ENCODE data around the gene WDR72. TPM values are rescaled to one million over a fixed set of nuclear protein-coding genes. Genes with fewer than 3 reads are reported as not detected.

The WDR72 gene
- total and polyA plus RNA-seq, 2 of the 13 experiments (the other 11 are each of a cell fraction or from before 2014, with no cell fraction given), result 0.21 to 0.60 TPM

GRCh38 chr15:53566912-53567311 is 192.6 kb downstream of the WDR72 start:
- CTCF ChIA-PET (ENCODE audit: low intra/inter-chr PET ratio, low total read pairs), result no interaction called here
- intact Hi-C loops (cut with micrococcal nuclease; ENCODE audit: unreplicated experiment), result no loop called here
- H3K27me3 ChIP-seq (ENCODE audit: control insufficient read depth in 1 of 2, insufficient read depth in 2 of 2, low read length in 2 of 2), result no peaks in the 10 kb centered on the region
- H2AFZ ChIP-seq (ENCODE audit: low read length), result no peak overlapping the region
- no peaks in the 10 kb centered on the region for H3K36me3 ChIP-seq (replicated peaks in 1 of 2; ENCODE audit: control insufficient read depth in 1 of 2, insufficient read depth in 2 of 2, low read length in 2 of 2)
- H3K4me3 ChIP-seq (replicated peaks in 1 of 3; ENCODE audit: insufficient read depth in 1 of 3, low read depth in 2 of 3, low read length in 3 of 3), result no peak overlapping the region
- ATAC-seq (no peak), DNase-seq (ENCODE audit: low spot score) (no peak), FAIRE-seq (no peak)
- no peak overlapping the region for H3K9ac ChIP-seq (ENCODE audit: insufficient read depth, low read depth, low read length)
- no peaks in the 10 kb centered on the region for H3K9me3 ChIP-seq (ENCODE audit: low read length)
- in situ Hi-C loops (cut with HindIII; ENCODE audit: extremely low pct_ligation_motif_present, low pct_unique_long_range_greater_than_20kb), result no loop called here
- H3K4me2 ChIP-seq (ENCODE audit: low read depth, low read length), result no peak overlapping the region
- H3K4me1 ChIP-seq (ENCODE audit: insufficient read depth, low read length), result no peaks in the 10 kb centered on the region
- no peak for TF ChIP-seq MTF2 (CRISPR knock-in tag; IDR thresholded peaks at IDR 0.05; ENCODE audit: borderline replicate concordance)
- TF ChIP-seq ATF7-NPFF (CRISPR knock-in tag; IDR thresholded peaks at IDR 0.05; ENCODE audit: low read depth), result no peak
- no peak for TF ChIP-seq ZNF746 (CRISPR knock-in tag; IDR thresholded peaks at IDR 0.05)
- no peak for TF ChIP-seq RXRA (CRISPR knock-in tag; IDR thresholded peaks at IDR 0.05)
- no peak for TF ChIP-seq PRDM10 (CRISPR knock-in tag; IDR thresholded peaks at IDR 0.05; ENCODE audit: low read depth)
- BruUV-seq (replicated peaks), result no TSS peak
- POLR2A ChIA-PET, result no interaction called here
- no peaks in the 10 kb centered on the region for H4K20me1 ChIP-seq (ENCODE audit: insufficient read depth, low read length)
- no peak overlapping the region for H3K27ac ChIP-seq (ENCODE audit: extremely low read length, insufficient read depth, low read length)
- 69% methylated on average over 4 of the region's 4 CpGs for WGBS (ENCODE audit: low lambda C conversion rate)
- no peaks in the 10 kb centered on the region for H3K79me2 ChIP-seq (ENCODE audit: insufficient read depth, low read length)

GRCh38 chr15:53565721-53566120 is 193.7 kb downstream of the WDR72 start:
- Histone ChIP-seq H3K79me2 (ENCODE audit: insufficient read depth, low read length) (no peaks in the 10 kb centered on the region), H3K36me3 (replicated peaks in 1 of 2; ENCODE audit: control insufficient read depth in 1 of 2, insufficient read depth in 2 of 2, low read length in 2 of 2) (no peaks in the 10 kb centered on the region), H3K27ac (ENCODE audit: extremely low read length, insufficient read depth, low read length) (no peak overlapping the region), H3K4me2 (ENCODE audit: low read depth, low read length) (no peak overlapping the region), H3K4me3 (replicated peaks in 1 of 3; ENCODE audit: insufficient read depth in 1 of 3, low read depth in 2 of 3, low read length in 3 of 3) (no peak overlapping the region), H3K4me1 (ENCODE audit: insufficient read depth, low read length) (peaks cover 3% of the 10 kb centered on the region), H4K20me1 (ENCODE audit: insufficient read depth, low read length) (no peaks in the 10 kb centered on the region), H2AFZ (ENCODE audit: low read length) (no peak overlapping the region), H3K27me3 (ENCODE audit: control insufficient read depth in 1 of 2, insufficient read depth in 2 of 2, low read length in 2 of 2) (no peaks in the 10 kb centered on the region), H3K9me3 (ENCODE audit: low read length) (no peaks in the 10 kb centered on the region), H3K9ac (ENCODE audit: insufficient read depth, low read depth, low read length) (no peak overlapping the region)
- intact Hi-C loops (cut with micrococcal nuclease; ENCODE audit: unreplicated experiment), result no loop called here
- 84% methylated on average over 4 of the region's 4 CpGs for WGBS (ENCODE audit: low lambda C conversion rate)
- ChIA-PET POLR2A (no interaction called here), CTCF (ENCODE audit: low intra/inter-chr PET ratio, low total read pairs) (no interaction called here)
- DNase-seq (ENCODE audit: low spot score) (no peak), ATAC-seq (no peak), FAIRE-seq (no peak)
- no TSS peak for BruUV-seq (replicated peaks)
- in situ Hi-C loops (cut with HindIII; ENCODE audit: extremely low pct_ligation_motif_present, low pct_unique_long_range_greater_than_20kb), result no loop called here
- TF ChIP-seq BHLHE40 (IDR thresholded peaks at IDR 0.05; ENCODE audit: low read length), result no peak
- TF ChIP-seq ZNF746 (CRISPR knock-in tag; IDR thresholded peaks at IDR 0.05), result no peak
- no peak for TF ChIP-seq NR2F6 (IDR thresholded peaks at IDR 0.05)
- TF ChIP-seq NR2F6 (CRISPR knock-in tag; IDR thresholded peaks at IDR 0.05), result no peak
- no peak for TF ChIP-seq ELF1 (CRISPR knock-in tag; IDR thresholded peaks at IDR 0.05)
- TF ChIP-seq ZFP36 (IDR thresholded peaks at IDR 0.05; ENCODE audit: borderline replicate concordance, low read depth, low read length, partially characterized antibody), result no peak
- TF ChIP-seq SKI (IDR thresholded peaks at IDR 0.05; ENCODE audit: partially characterized antibody), result no peak
- TF ChIP-seq PRDM15 (CRISPR knock-in tag; IDR thresholded peaks at IDR 0.05), result no peak

Measured in HepG2 (cell line).